ENCODE data around the gene USHBP1. TPM values are rescaled to one million over a fixed set of nuclear protein-coding genes. Genes with fewer than 3 reads are reported as not detected.
A peak's percentile ranks its signal among the peaks of the same experiment; 100 is the strongest.

The USHBP1 gene
- total and polyA plus RNA-seq, 2 of the 13 experiments (the other 11 are each of a cell fraction or from before 2014, with no cell fraction given), result 0.15 to 1.5 TPM

- peaks cover 13% of the 10 kb centered on the region for H3K79me2 ChIP-seq (ENCODE audit: insufficient read depth, low read length)
Observed at GRCh38 chr19:17229890-17230289, 34.7 kb downstream of the USHBP1 start.

More at GRCh38 chr19:17229890-17230289, 34.7 kb downstream of the USHBP1 start:
- Histone ChIP-seq H3K4me2 (ENCODE audit: low read depth, low read length) (no peak overlapping the region), H3K4me3 (replicated peaks in 1 of 3; ENCODE audit: insufficient read depth in 1 of 3, low read depth in 2 of 3, low read length in 3 of 3) (no peak overlapping the region), H3K9ac (ENCODE audit: insufficient read depth, low read depth, low read length) (no peak overlapping the region), H2AFZ (ENCODE audit: low read length) (no peak overlapping the region), H3K27me3 (ENCODE audit: control insufficient read depth in 1 of 2, insufficient read depth in 2 of 2, low read length in 2 of 2) (no peaks in the 10 kb centered on the region; a peak in 1 of 5 replicates), H3K36me3 (replicated peaks in 1 of 2; ENCODE audit: control insufficient read depth in 1 of 2, insufficient read depth in 2 of 2, low read length in 2 of 2) (peaks cover 11 to 32% of the 10 kb centered on the region in 2 experiments), H3K27ac (ENCODE audit: extremely low read length, insufficient read depth, low read length) (no peak overlapping the region), H4K20me1 (ENCODE audit: insufficient read depth, low read length) (peaks cover 4% of the 10 kb centered on the region; the same call in 1 of the 2 replicates), H3K9me3 (ENCODE audit: low read length) (no peaks in the 10 kb centered on the region), H3K4me1 (ENCODE audit: insufficient read depth, low read length) (peaks cover 23% of the 10 kb centered on the region)
- no peak for ATAC-seq
- no peak for FAIRE-seq
- CTCF ChIA-PET (ENCODE audit: low intra/inter-chr PET ratio, low total read pairs), result no interaction called here
- no TSS peak for BruUV-seq (replicated peaks)
- intact Hi-C loops (cut with micrococcal nuclease; ENCODE audit: unreplicated experiment) (loop anchor here (5.0 kb wide), 1 partner anchor 37 kb away; the partner anchor contains the start of gene BABAM1), in situ Hi-C loops (cut with HindIII; ENCODE audit: extremely low pct_ligation_motif_present, low pct_unique_long_range_greater_than_20kb) (no loop called here)
- WGBS (ENCODE audit: low lambda C conversion rate), result 92% methylated on average over 2 of the region's 3 CpGs
- POLR2A ChIA-PET, result interaction anchor here (1.1 to 8.5 kb wide), 3 partner anchors 11 to 18 kb away, joined by 3 to 178 read pairs (median 8); partner anchors contain the start of gene USE1
- no peak for TF ChIP-seq ZFP36L1 (CRISPR knock-in tag; IDR thresholded peaks at IDR 0.05)
- TF ChIP-seq NCOA1 (CRISPR knock-in tag; IDR thresholded peaks at IDR 0.05), result no peak
- TF ChIP-seq PRPF4 (IDR thresholded peaks at IDR 0.05; ENCODE audit: low read depth, low read length, poor library complexity, severe bottlenecking), result no peak
- no peak for TF ChIP-seq SRSF9 (IDR thresholded peaks at IDR 0.05; ENCODE audit: borderline replicate concordance, insufficient read depth, low read depth, low read length, poor library complexity, severe bottlenecking)
- no peak for TF ChIP-seq EHMT2 (IDR thresholded peaks at IDR 0.05; ENCODE audit: borderline replicate concordance, low read depth, low read length)
- TF ChIP-seq THYN1 (CRISPR knock-in tag; IDR thresholded peaks at IDR 0.05; ENCODE audit: borderline replicate concordance, low read depth), result no peak
- TF ChIP-seq ZFX (CRISPR knock-in tag; IDR thresholded peaks at IDR 0.05; ENCODE audit: low read depth), result 0 out of 2 replicates have a peak, but pooled peaks have one; percentile 32
- no peak for TF ChIP-seq GPN1 (CRISPR knock-in tag; IDR thresholded peaks at IDR 0.05; ENCODE audit: borderline replicate concordance)
- peak; percentile 25; the same call in 1 of the 2 replicates for TF ChIP-seq POLR2G (IDR thresholded peaks at IDR 0.05; ENCODE audit: low read depth, low read length)
- TF ChIP-seq HOXA7 (CRISPR knock-in tag; IDR thresholded peaks at IDR 0.05), result no peak
- no peak for TF ChIP-seq NFYC (CRISPR knock-in tag; IDR thresholded peaks at IDR 0.05)
- TF ChIP-seq IKZF1 (IDR thresholded peaks at IDR 0.05), result no peak
- TF ChIP-seq ZFP62 (CRISPR knock-in tag; IDR thresholded peaks at IDR 0.05), result no peak
- TF ChIP-seq ZNF282 (IDR thresholded peaks at IDR 0.05; ENCODE audit: partially characterized antibody), result no peak
- no peak for TF ChIP-seq ZSCAN21 (CRISPR knock-in tag; IDR thresholded peaks at IDR 0.05; ENCODE audit: borderline replicate concordance)
- TF ChIP-seq ZNF292 (CRISPR knock-in tag; IDR thresholded peaks at IDR 0.05; ENCODE audit: borderline replicate concordance, low read depth), result no peak
- TF ChIP-seq NR2F2 (IDR thresholded peaks at IDR 0.05; ENCODE audit: borderline replicate concordance, low read depth), result no peak
- no peak for TF ChIP-seq MLXIP (CRISPR knock-in tag; IDR thresholded peaks at IDR 0.05; ENCODE audit: borderline replicate concordance)
- no peak for DNase-seq (ENCODE audit: low spot score)

All from HepG2 (cell line).